H1 (cell line): Measurements from ENCODE around the gene CGA. TPM values are rescaled to one million over a fixed set of nuclear protein-coding genes. Genes with fewer than 3 reads are reported as not detected.

Source experiments
- CTCF ChIA-PET: fragments of 300-600 bp; sonication (Branson Sonifier 250); formaldehyde crosslinking; loops from one replicate; lab custom pipeline; 2021; ENCODE audit not compliant: partially characterized antibody; lab: Charles Lee
- POLR2A ChIA-PET: fragments of 300-600 bp; sonication (Branson Sonifier 250); formaldehyde crosslinking; loops from one replicate; lab custom pipeline; 2021; ENCODE audit warnings: inconsistent platforms; ENCODE audit not compliant: partially characterized antibody; lab: Charles Lee
- DNase-seq, 2 experiments: peaks; one replicate each; pipeline versions ENCODE4 v3.0.0 to v3.0.0-alpha.2; 2010 to 2022; ENCODE audit warnings: low spot score in 2 of 2, low read depth in 1 of 2, mixed read lengths in 1 of 2
- FAIRE-seq: peaks from 2 replicates; lab custom pipeline; 2011; peaks lifted over from hg19 to GRCh38; lab: Jason Lieb, UNC
- H2AFZ ChIP-seq: 2 replicates; pipeline ENCODE4 v1.8.1; 2012; ENCODE audit warnings: low read length, inconsistent platforms
- H2AK5ac ChIP-seq: 2 replicates; pipeline ENCODE4 v1.6.1; 2013; ENCODE audit warnings: low read depth, low read length
- H2BK120ac ChIP-seq: replicated peaks from 2 replicates; pipeline ENCODE3; 2013; ENCODE audit warnings: low read depth, low read length, inconsistent platforms
- H2BK12ac ChIP-seq: 2 replicates; pipeline ENCODE4 v1.6.1; 2013; ENCODE audit warnings: low read depth, low read length
- H2BK15ac ChIP-seq: 2 replicates; pipeline ENCODE4 v1.6.1; 2013; ENCODE audit warnings: low read length
- H2BK20ac ChIP-seq: 2 replicates; pipeline ENCODE4 v1.6.1; 2013; ENCODE audit warnings: low read length
- H2BK5ac ChIP-seq: 2 replicates; pipeline ENCODE4 v1.6.1; 2013; ENCODE audit warnings: low read depth, low read length
- H3K14ac ChIP-seq: 2 replicates; pipeline ENCODE4 v1.6.1; 2013; ENCODE audit warnings: inconsistent platforms; ENCODE audit not compliant: insufficient read length
- H3K18ac ChIP-seq: 2 replicates; pipeline ENCODE4 v1.6.1; 2013; ENCODE audit warnings: low read length; ENCODE audit errors: extremely low read depth
- H3K23ac ChIP-seq: 2 replicates; pipeline ENCODE4 v1.6.1; 2013; ENCODE audit warnings: inconsistent platforms; ENCODE audit not compliant: insufficient read length
- H3K23me2 ChIP-seq: 2 replicates; pipeline ENCODE4 v1.6.1; 2013; ENCODE audit warnings: low read depth, low read length
- H3K27ac ChIP-seq: 2 replicates; pipeline ENCODE4 v1.6.1; 2011; ENCODE audit warnings: low read depth, low read length, inconsistent platforms
- H3K27me3 ChIP-seq, 4 experiments: replicated peaks in 1 of 4; 1 replicate in 1 of 4; 2 replicates in 3 of 4; pipeline versions ENCODE4 v1.6.1 to v1.8.1; 2011 to 2013; ENCODE audit warnings: low read length in 3 of 4, mild to moderate bottlenecking in 3 of 4, inconsistent platforms in 2 of 4, mixed read lengths in 2 of 4, moderate library complexity in 1 of 4; ENCODE audit not compliant: control insufficient read depth in 3 of 4, insufficient read depth in 3 of 4; ENCODE audit errors: extremely low read depth in 1 of 4
- H3K36me3 ChIP-seq, 4 experiments: 2 replicates each; pipeline versions ENCODE4 v1.6.1 to v1.8.1; 2011 to 2013; ENCODE audit warnings: mild to moderate bottlenecking in 4 of 4, low read length in 3 of 4, moderate library complexity in 2 of 4, control low read depth in 1 of 4, inconsistent platforms in 1 of 4; ENCODE audit not compliant: insufficient read depth in 4 of 4, control insufficient read depth in 2 of 4
- H3K4ac ChIP-seq: replicated peaks from 2 replicates; pipeline ENCODE3; 2013; ENCODE audit warnings: low read length, low read depth, mixed read lengths, inconsistent platforms; ENCODE audit not compliant: insufficient read length
- H3K4me1 ChIP-seq, 4 experiments: replicated peaks in 1 of 4; 1 replicate in 1 of 4; 2 replicates in 3 of 4; pipeline versions ENCODE4 v1.6.1 to v1.8.1; 2011 to 2013; ENCODE audit warnings: low read length in 3 of 4, inconsistent platforms in 2 of 4, mixed read lengths in 1 of 4; ENCODE audit not compliant: insufficient read depth in 4 of 4, control insufficient read depth in 3 of 4
- H3K4me2 ChIP-seq, 2 experiments: 2 replicates each; pipeline versions ENCODE4 v1.6.1 to v1.8.1; 2011 to 2013; ENCODE audit warnings: low read depth in 2 of 2, low read length in 2 of 2, control low read depth in 1 of 2, inconsistent platforms in 1 of 2, mild to moderate bottlenecking in 1 of 2; ENCODE audit not compliant: insufficient read depth in 1 of 2
- H3K4me3 ChIP-seq, 4 experiments: fragments of 200-600, 300-600 bp in 1 of 4; sonication (generic), shearing (Covaris generic), sonication (Bioruptor Twin) in 1 of 4; 2 replicates each; pipeline versions ENCODE4 v1.5.1 to v1.8.1; 2011 to 2016; ENCODE audit warnings: low read length in 4 of 4, low read depth in 3 of 4, control low read depth in 2 of 4, inconsistent platforms in 2 of 4, mild to moderate bottlenecking in 2 of 4, mixed read lengths in 1 of 4, moderate library complexity in 1 of 4; ENCODE audit not compliant: insufficient read depth in 2 of 4; ENCODE audit errors: extremely low read depth in 1 of 4
- H3K56ac ChIP-seq: replicated peaks from 2 replicates; pipeline ENCODE3; 2013; ENCODE audit warnings: low read depth, mild to moderate bottlenecking, mixed read lengths, low read length, inconsistent platforms; ENCODE audit not compliant: insufficient read length
- H3K79me1 ChIP-seq: 2 replicates; pipeline ENCODE4 v1.6.1; 2013; ENCODE audit warnings: low read depth, low read length, control low read depth
- H3K79me2 ChIP-seq, 2 experiments: 2 replicates each; pipeline versions ENCODE4 v1.6.1 to v1.8.1; 2012 to 2013; ENCODE audit warnings: low read length in 2 of 2, mild to moderate bottlenecking in 2 of 2, inconsistent platforms in 1 of 2; ENCODE audit not compliant: insufficient read depth in 2 of 2, control insufficient read depth in 1 of 2
- H3K9ac ChIP-seq, 4 experiments: replicated peaks in 1 of 4; 1 replicate in 1 of 4; 2 replicates in 3 of 4; pipeline versions ENCODE4 v1.6.1 to v1.8.1; 2011 to 2013; ENCODE audit warnings: low read depth in 3 of 4, low read length in 3 of 4, control low read depth in 2 of 4, mild to moderate bottlenecking in 2 of 4, moderate library complexity in 2 of 4, inconsistent platforms in 1 of 4; ENCODE audit errors: extremely low read depth in 1 of 4
- H3K9me3 ChIP-seq, 2 experiments: 2 replicates each; pipeline versions ENCODE4 v1.6.1 to v1.8.1; 2012 to 2013; ENCODE audit warnings: mild to moderate bottlenecking in 2 of 2, moderate library complexity in 2 of 2, control low read depth in 1 of 2, inconsistent platforms in 1 of 2, low read depth in 1 of 2, low read length in 1 of 2, mixed read lengths in 1 of 2; ENCODE audit not compliant: insufficient read depth in 2 of 2
- H4K20me1 ChIP-seq, 2 experiments: replicated peaks in 1 of 2; 2 replicates each; pipeline versions ENCODE3 to v1.8.1; 2011 to 2013; ENCODE audit warnings: inconsistent platforms in 2 of 2, low read length in 2 of 2, mild to moderate bottlenecking in 1 of 2; ENCODE audit not compliant: insufficient read depth in 2 of 2, control insufficient read depth in 1 of 2
- H4K5ac ChIP-seq: 2 replicates; pipeline ENCODE4 v1.6.1; 2013; ENCODE audit warnings: low read length, low read depth, mixed read lengths, inconsistent platforms; ENCODE audit not compliant: insufficient read length
- H4K8ac ChIP-seq: 2 replicates; pipeline ENCODE4 v1.8.0; 2013; ENCODE audit warnings: mild to moderate bottlenecking, moderate library complexity, low read length, inconsistent platforms; ENCODE audit not compliant: insufficient read depth; ENCODE audit errors: extremely low read depth
- H4K91ac ChIP-seq: replicated peaks from 2 replicates; pipeline ENCODE3; 2013; ENCODE audit warnings: low read length, mixed read lengths, inconsistent platforms; ENCODE audit not compliant: insufficient read length
- ASH2L ChIP-seq: fragments of 200-600, 300-600 bp; sonication (generic); IDR thresholded peaks from one replicate; pipeline ENCODE4 v1.7.1; 2017; ENCODE audit warnings: low read length
- ATF3 ChIP-seq: IDR thresholded peaks from 2 replicates; pipeline ENCODE4 v1.6.1; 2011; ENCODE audit warnings: low read depth, mild to moderate bottlenecking, low read length; ENCODE audit not compliant: insufficient read depth
- CTCF ChIP-seq, 3 experiments: IDR thresholded peaks; 1 replicate in 2 of 3; 2 replicates in 1 of 3; pipeline versions ENCODE4 v1.5.1 to v1.6.1; 2011; ENCODE audit warnings: low read length in 3 of 3, mild to moderate bottlenecking in 3 of 3, inconsistent platforms in 2 of 3, low read depth in 1 of 3, moderate library complexity in 1 of 3; ENCODE audit not compliant: insufficient read depth in 1 of 3; ENCODE audit errors: control extremely low read depth in 1 of 3
- MAFK ChIP-seq: IDR thresholded peaks from 2 replicates; pipeline ENCODE4 v1.6.1; 2012; ENCODE audit warnings: low read depth, mild to moderate bottlenecking, improper control_type of control experiment, low read length
- POLR2A ChIP-seq, 2 experiments: IDR thresholded peaks; 1 replicate in 1 of 2; 2 replicates in 1 of 2; pipeline ENCODE4 v1.6.1; 2011; ENCODE audit warnings: low read depth in 2 of 2, low read length in 2 of 2, mild to moderate bottlenecking in 2 of 2; ENCODE audit errors: control extremely low read depth in 1 of 2
- POU5F1 ChIP-seq: IDR thresholded peaks from 2 replicates; pipeline ENCODE4 v1.6.1; 2011; ENCODE audit warnings: low read depth, mild to moderate bottlenecking, low read length, moderate library complexity
- SAP30 ChIP-seq: fragments of 300-600 bp; sonication (generic); IDR thresholded peaks from 2 replicates; pipeline ENCODE4 v1.7.1; 2012; ENCODE audit warnings: low read length, moderate library complexity, mild to moderate bottlenecking, inconsistent platforms; ENCODE audit not compliant: insufficient read depth, insufficient replicate concordance
- SIX5 ChIP-seq: IDR thresholded peaks from 2 replicates; pipeline ENCODE4 v1.6.1; 2011; ENCODE audit warnings: mild to moderate bottlenecking, low read depth, low read length
- WGBS, 2 experiments: shearing (Covaris generic) in 1 of 2; methylation state at CpG; one replicate each; pipeline versions ENCODE4 v1.1.6 to v1.1.7; 2013 to 2015; ENCODE audit warnings: low lambda C conversion rate in 2 of 2, mixed read lengths in 2 of 2, inconsistent platforms in 1 of 2, low coverage in 1 of 2, missing lambda C conversion rate in 1 of 2; ENCODE audit not compliant: insufficient replicate concordance in 2 of 2, insufficient coverage in 1 of 2, insufficient read length in 1 of 2; ENCODE audit errors: extremely low coverage in 1 of 2, missing lambda C conversion rate in 1 of 2; 5-methylcytosine and 5-hydroxymethylcytosine counted together
- polyA plus RNA-seq, 7 experiments: library from polyadenylated mRNA; depleted of rRNA in 3 of 7; stranded (reverse) in 5 of 7; unstranded in 2 of 7; fragments of >200 nt in 5 of 7; fragments of 200-250 nt in 2 of 7; gene quantifications; 1 replicate in 5 of 7; 2 replicates in 1 of 7; 4 replicates in 1 of 7; pipeline versions ENCODE4 v1.2.1 to v1.2.3, GENCODE V29; 2011 to 2013; ENCODE audit warnings: missing spikeins in 2 of 7, mixed read lengths in 2 of 7
- total RNA-seq: library from RNA; stranded (reverse); fragmentation: NEBNext Ultra II Directional; extraction: Animal tissue kit (Norgen Biotek cat#: 25700); gene quantifications from 2 replicates; pipeline ENCODE4 v1.2.1, GENCODE V29; 2021

CGA gene
- total and polyA plus RNA-seq, 2 of the 8 experiments (the other 6 are each of a cell fraction or from before 2014, with no cell fraction given): not detected

- no peak for FAIRE-seq
- H2BK5ac ChIP-seq: no peak overlapping the region
- WGBS, 2 experiments: 91% methylated on average over 2 of the region's 2 CpGs; no CpG with 5 or more reads in 1 of the 2 experiments
Observed at GRCh38 chr6:87127737-87128136, 32.8 kb upstream of the CGA start.

More at GRCh38 chr6:87127737-87128136, 32.8 kb upstream of the CGA start:
- Histone ChIP-seq H3K9ac (no peak overlapping the region), H3K23me2 (peaks cover 2% of the 10 kb centered on the region; the same call in 1 of the 2 replicates), H4K91ac (no peak overlapping the region), H2BK15ac (no peak overlapping the region), H3K4me1 (no peaks in the 10 kb centered on the region), H2BK20ac (no peak overlapping the region), H3K27me3 (no peaks in the 10 kb centered on the region), H3K4me3 (no peak overlapping the region), H3K9me3 (peaks cover 0 to 2% of the 10 kb centered on the region in 2 experiments; a peak in 1 of 4 replicates), H3K18ac (no peak overlapping the region), H2AFZ (no peak overlapping the region), H3K4ac (no peak overlapping the region), H4K8ac (no peak overlapping the region), H3K79me2 (no peaks in the 10 kb centered on the region), H2BK120ac (no peak overlapping the region), H4K5ac (no peak overlapping the region), H3K4me2 (no peak overlapping the region), H3K23ac (no peak overlapping the region), H2BK12ac (no peak overlapping the region), H3K56ac (no peak overlapping the region), H2AK5ac (no peak overlapping the region), H3K79me1 (no peaks in the 10 kb centered on the region), H3K27ac (no peak overlapping the region), H4K20me1 (no peaks in the 10 kb centered on the region), H3K36me3 (no peaks in the 10 kb centered on the region), H3K14ac (no peak overlapping the region)
- CTCF ChIA-PET: no interaction called here
- POLR2A ChIA-PET: no interaction called here
- no peak for TF ChIP-seq POLR2A (IDR thresholded peaks at IDR 0.05; ENCODE audit: control extremely low read depth in 1 of 2, low read depth in 2 of 2, low read length in 2 of 2)
- no peak for TF ChIP-seq SIX5
- TF ChIP-seq CTCF (IDR thresholded peaks at IDR 0.05; ENCODE audit: control extremely low read depth in 1 of 3, insufficient read depth in 1 of 3, low read depth in 1 of 3, low read length in 3 of 3): no peak
- TF ChIP-seq POU5F1: no peak
- no peak for TF ChIP-seq ASH2L
- no peak for TF ChIP-seq ATF3
- no peak for TF ChIP-seq SAP30
- TF ChIP-seq MAFK: no peak
- no peak for DNase-seq
